ENCODE measurements around the gene SYNGR2. TPM values are rescaled to one million over a fixed set of nuclear protein-coding genes. Genes with fewer than 3 reads are reported as not detected.

SYNGR2 gene
- total RNA-seq, 2 donors from 2014 or later, result 256 to 395 TPM

DNA sequence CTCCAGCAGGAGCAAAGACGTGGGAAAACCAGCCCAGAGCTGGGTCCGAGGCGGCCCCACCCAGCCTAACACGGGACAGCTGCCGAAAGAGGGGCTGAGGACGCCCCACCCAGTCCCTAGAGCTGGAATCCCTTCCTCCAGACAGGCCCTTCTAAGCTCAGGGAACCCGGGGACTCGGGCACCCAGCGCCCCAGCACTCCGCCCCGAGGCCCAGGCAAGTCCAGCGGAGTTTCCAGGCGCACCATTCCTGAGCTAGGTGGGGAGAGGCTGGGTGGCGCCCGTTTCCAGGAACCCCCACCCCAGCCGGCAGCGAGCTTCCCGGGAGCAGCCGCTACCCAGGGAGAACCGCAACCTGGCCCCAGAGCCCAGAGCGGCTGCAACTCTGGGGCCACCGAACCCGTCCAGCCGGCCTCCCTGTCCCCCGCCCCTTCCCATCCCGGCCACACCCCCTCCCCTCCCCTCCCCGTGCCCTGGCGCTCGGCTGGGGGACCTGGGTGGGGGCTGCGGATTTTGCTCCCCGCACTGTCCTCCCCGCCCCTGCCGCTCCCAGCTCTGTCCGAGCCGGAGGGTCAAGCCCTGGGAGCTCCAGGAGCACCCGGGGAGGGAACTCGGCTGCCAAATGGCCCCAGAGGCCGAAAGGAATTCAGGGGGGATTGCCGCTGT, 40.4 kb upstream of the SYNGR2 start:
- peak overlapping the region; percentile 88 to 89 for H3K9ac ChIP-seq (ENCODE audit: low read depth in 2 of 2, low read length in 2 of 2)
- intact Hi-C loops (cut with DNase I), result loop anchor here (5.0 kb wide), 1 partner anchor 44 kb away; no protein-coding TSS in a partner anchor

DNA sequence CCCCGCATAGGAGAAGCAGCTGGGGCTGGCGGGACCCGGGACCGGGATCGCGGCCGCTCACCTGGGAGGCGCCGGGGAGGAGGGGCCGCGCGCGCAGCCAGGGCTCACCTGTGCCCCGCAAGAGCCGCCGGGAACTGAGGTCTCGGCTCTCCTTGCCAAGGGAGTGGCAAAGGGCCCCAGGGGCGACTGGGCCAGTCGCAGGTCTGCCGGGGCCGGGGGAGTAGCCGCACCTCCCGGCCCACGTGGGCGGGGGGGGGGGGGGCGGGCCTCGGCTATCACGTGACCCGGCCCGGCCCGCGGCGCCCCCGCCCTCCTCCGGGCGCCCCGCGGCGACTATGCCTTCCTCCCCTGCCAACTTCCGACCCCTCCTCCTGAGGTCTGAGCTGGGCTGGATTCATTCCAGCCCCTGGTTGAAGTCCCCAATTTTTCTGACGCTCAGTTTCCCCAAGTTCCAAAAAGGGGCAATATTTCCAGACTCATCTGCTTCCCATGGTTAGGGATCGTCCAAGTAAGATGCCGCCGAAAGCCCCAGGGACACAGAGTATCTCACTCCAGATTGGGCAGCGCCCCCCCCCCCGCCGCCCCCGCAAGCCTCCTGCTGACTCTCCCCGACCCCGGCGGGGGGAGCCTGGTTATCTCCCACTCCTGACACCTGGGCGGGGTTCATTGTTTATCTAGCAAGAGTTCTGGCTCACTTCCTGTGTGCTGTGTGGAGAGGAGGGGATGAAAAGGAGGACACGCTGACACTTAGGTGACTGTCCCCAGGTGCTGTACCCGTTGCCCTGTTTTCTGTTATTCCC, 39.6 kb upstream of the SYNGR2 start, which contains the start of gene TMC6:
TMC6 (minus strand) TSS at position 205 of the 800 bp plus-strand sequence. CDS start 1,923 bp downstream, outside the sequence.
- Histone ChIP-seq H3K4me1 (peaks cover 31% of the 10 kb centered on the region), H3K36me3 (no peaks in the 10 kb centered on the region), H3K4me3 (peak within 1 kb of the TSS; percentile 93), H3K9me3 (no peaks in the 10 kb centered on the region), H3K27me3 (no peaks in the 10 kb centered on the region), H3K9ac (ENCODE audit: low read depth in 2 of 2, low read length in 2 of 2) (peak within 1 kb of the TSS; percentile 88 to 89), H3K27ac (peak within 1 kb of the TSS; percentile 92)
- TF ChIP-seq, protein P1, sequence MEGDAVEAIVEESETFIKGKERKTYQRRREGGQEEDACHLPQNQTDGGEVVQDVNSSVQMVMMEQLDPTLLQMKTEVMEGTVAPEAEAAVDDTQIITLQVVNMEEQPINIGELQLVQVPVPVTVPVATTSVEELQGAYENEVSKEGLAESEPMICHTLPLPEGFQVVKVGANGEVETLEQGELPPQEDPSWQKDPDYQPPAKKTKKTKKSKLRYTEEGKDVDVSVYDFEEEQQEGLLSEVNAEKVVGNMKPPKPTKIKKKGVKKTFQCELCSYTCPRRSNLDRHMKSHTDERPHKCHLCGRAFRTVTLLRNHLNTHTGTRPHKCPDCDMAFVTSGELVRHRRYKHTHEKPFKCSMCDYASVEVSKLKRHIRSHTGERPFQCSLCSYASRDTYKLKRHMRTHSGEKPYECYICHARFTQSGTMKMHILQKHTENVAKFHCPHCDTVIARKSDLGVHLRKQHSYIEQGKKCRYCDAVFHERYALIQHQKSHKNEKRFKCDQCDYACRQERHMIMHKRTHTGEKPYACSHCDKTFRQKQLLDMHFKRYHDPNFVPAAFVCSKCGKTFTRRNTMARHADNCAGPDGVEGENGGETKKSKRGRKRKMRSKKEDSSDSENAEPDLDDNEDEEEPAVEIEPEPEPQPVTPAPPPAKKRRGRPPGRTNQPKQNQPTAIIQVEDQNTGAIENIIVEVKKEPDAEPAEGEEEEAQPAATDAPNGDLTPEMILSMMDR (IDR thresholded peaks at IDR 0.05), result no peak
- DNase-seq, result peak; percentile 83
- intact Hi-C loops (cut with DNase I), result loop anchor here (5.0 kb wide), 1 partner anchor 44 kb away; no protein-coding TSS in a partner anchor

More for the DNA sequence above, 40.4 kb upstream of the SYNGR2 start:
- Histone ChIP-seq H3K4me3 (peak overlapping the region; percentile 93), H3K4me1 (peaks cover 31% of the 10 kb centered on the region), H3K27ac (peak overlapping the region; percentile 92), H3K36me3 (no peaks in the 10 kb centered on the region), H3K27me3 (no peaks in the 10 kb centered on the region), H3K9me3 (no peaks in the 10 kb centered on the region)
- DNase-seq, result peak; percentile 63
- TF ChIP-seq, protein P1 (IDR thresholded peaks at IDR 0.05), result no peak

DNA sequence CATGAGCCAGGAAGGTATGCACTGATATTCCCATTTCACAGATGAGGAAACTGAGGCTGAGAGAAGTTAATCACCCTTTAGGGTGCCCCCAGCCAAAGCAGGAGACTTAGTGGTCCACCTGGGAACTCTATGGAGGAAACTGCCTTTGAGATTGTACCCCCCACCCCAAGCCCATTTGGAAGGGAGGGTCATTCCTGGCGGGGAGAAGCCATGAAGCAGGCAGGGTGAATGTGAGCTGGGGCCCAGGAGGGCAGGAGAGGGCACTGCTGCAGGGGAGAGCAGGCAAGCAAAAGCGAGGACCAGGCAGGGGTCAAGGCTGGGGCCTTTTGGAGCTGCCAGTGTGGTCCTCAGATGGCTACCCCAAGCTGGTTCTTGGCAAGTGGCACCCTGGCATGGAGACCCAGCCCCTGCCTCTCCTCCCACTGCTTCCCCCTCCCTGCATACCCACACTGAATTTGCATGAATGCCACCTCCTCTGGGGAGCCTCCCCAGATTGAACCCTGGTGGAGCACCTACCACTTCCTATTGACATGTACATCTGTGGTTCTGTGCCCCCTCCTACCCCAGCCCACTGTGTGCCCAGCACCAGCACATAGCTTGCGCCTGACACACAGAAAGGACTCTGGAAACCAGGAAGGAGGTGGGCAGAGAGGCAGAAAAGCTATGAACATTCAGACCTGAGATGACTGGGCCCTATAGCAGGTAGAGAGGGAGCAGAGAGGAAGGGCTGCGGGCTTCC, 38.9 kb upstream of the SYNGR2 start:
- DNase-seq, result no peak
- Histone ChIP-seq H3K9ac (ENCODE audit: low read depth in 2 of 2, low read length in 2 of 2) (peak overlapping the region in 1 of 2 donors; percentile 73), H3K4me1 (peaks cover 31% of the 10 kb centered on the region), H3K4me3 (no peak overlapping the region), H3K36me3 (no peaks in the 10 kb centered on the region), H3K27me3 (no peaks in the 10 kb centered on the region), H3K9me3 (no peaks in the 10 kb centered on the region), H3K27ac (peak overlapping the region; percentile 92)
- TF ChIP-seq, protein P1 (IDR thresholded peaks at IDR 0.05), result no peak
- intact Hi-C loops (cut with DNase I), result loop anchor here (5.0 kb wide), 1 partner anchor 43 kb away; no protein-coding TSS in a partner anchor

DNA sequence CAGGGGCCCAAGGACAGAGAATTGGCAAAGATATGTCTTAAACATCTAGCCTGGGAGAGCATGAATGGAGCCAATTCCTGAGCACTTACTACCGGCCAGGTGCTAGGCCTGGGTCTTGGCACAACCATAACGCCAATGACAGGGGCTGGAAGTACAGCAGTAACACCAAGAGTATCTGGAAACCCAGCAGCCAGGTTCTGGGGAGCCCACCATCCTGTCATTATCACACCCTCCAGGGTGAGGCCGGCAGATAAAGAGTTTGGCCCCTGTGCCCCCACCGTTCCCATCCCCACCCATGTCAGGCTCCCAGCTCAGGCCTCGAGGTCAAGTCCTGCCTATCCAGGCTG, 38.3 kb upstream of the SYNGR2 start:
- peaks cover 29% of the 10 kb centered on the region for H3K4me1 ChIP-seq
- H3K36me3 ChIP-seq, result no peaks in the 10 kb centered on the region
- TF ChIP-seq, protein P1 (IDR thresholded peaks at IDR 0.05), result no peak
- H3K4me3 ChIP-seq, result peak overlapping the region; percentile 4
- H3K9ac ChIP-seq (ENCODE audit: low read depth in 2 of 2, low read length in 2 of 2), result peak overlapping the region; percentile 64 to 73
- no peak for DNase-seq
- peak overlapping the region; percentile 92 for H3K27ac ChIP-seq
- H3K27me3 ChIP-seq, result no peaks in the 10 kb centered on the region
- no peaks in the 10 kb centered on the region for H3K9me3 ChIP-seq
- intact Hi-C loops (cut with DNase I), result no loop called here
